Measurements from ENCODE around the gene SP140L.
"Not testable (repeated sequence)": the region's sequence is repeated elsewhere in the genome, so short reads cannot be mapped to it uniquely, and the experiment has no call there.

The SP140L gene

GRCh38 chr2:230384986-230385385 lies 58.0 kb downstream of the SP140L start:
- TF ChIP-seq CTCF (IDR thresholded peaks at IDR 0.05; ENCODE audit: control insufficient read depth, extremely low read depth, insufficient read depth): no peak
- no peak overlapping the region for H3K4me3 ChIP-seq (ENCODE audit: low read depth, low read length)
- no peak for DNase-seq (ENCODE audit: low read depth)

DNA sequence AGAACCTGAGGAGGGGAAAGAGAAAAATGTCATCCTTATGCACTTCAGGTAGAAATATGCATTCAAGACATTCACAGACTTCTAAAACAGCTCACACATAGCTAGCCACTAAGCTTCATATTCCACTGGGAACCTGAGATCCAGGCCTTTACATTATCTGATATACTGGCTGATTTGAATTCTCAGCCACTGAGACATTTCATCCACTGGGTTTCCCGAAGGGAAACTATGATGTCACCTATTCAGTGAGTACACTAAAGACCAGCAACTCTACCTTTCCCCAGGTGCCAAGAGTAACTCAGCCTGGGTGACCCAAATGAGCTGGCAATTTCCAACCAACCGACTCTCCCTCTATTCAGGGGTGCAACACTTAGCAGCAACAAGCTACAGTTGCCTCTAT lies 67.3 kb downstream of the SP140L start:
- H3K4me3 ChIP-seq (ENCODE audit: low read depth, low read length): no peak overlapping the region
- DNase-seq (ENCODE audit: low read depth): no peak
- TF ChIP-seq CTCF (IDR thresholded peaks at IDR 0.05; ENCODE audit: control insufficient read depth, extremely low read depth, insufficient read depth): no peak

DNA sequence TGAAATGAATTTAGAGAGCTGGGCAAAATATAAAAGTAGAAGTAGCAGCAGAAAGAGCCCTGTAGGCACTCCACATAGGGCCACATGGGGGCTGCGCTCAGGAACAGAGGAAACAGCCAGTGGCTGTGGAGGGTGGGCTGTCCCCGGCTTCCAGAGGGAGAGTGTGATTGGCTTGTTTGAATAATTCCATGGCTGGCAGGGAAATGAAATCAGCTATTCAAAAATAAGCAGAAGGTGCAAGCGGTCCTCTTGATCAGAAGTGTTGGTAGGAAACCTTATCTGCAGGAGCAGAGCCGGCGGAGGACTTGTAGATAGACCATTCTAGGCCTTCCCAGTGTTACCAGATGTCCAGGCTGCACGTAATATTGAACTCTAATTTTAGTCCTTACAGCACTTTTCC lies 71.7 kb downstream of the SP140L start:
- not testable (repeated sequence) for H3K4me3 ChIP-seq (ENCODE audit: low read depth, low read length); DNase-seq (ENCODE audit: low read depth)

DNA sequence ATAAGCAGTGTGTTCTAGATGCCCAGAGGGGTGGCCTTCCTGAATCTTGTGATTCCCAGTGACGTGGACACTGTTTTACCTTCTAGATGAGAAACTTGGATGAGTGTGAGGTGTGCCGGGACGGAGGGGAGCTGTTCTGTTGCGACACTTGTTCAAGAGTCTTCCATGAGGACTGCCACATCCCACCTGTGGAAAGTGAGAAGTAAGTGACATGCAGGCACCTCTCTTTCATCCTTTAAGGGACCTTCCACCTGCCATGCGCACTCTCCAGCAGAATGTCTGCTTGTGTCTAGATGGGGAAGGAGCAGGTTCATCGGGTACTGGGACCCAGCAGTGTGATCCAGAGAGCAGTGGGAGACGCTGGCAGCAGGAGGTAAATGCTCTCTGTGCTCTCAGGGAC lies 73.0 kb downstream of the SP140L start:
- no peak for DNase-seq (ENCODE audit: low read depth)
- TF ChIP-seq CTCF (IDR thresholded peaks at IDR 0.05; ENCODE audit: control insufficient read depth, extremely low read depth, insufficient read depth): no peak
- H3K4me3 ChIP-seq (ENCODE audit: low read depth, low read length): no peak overlapping the region

GRCh38 chr2:230400454-230400853 lies 73.5 kb downstream of the SP140L start:
- no peak for TF ChIP-seq CTCF (IDR thresholded peaks at IDR 0.05; ENCODE audit: control insufficient read depth, extremely low read depth, insufficient read depth)
- no peak for DNase-seq (ENCODE audit: low read depth)
- H3K4me3 ChIP-seq (ENCODE audit: low read depth, low read length): no peak overlapping the region

- not testable (repeated sequence) for H3K4me3 ChIP-seq (ENCODE audit: low read depth, low read length); DNase-seq (ENCODE audit: low read depth)
Measured at GRCh38 chr2:230401026-230401425, 74.0 kb downstream of the SP140L start.

GRCh38 chr2:230403746-230404145 lies 76.8 kb downstream of the SP140L start:
- no peak for DNase-seq (ENCODE audit: low read depth)
- no peak overlapping the region for H3K4me3 ChIP-seq (ENCODE audit: low read depth, low read length)
- no peak for TF ChIP-seq CTCF (IDR thresholded peaks at IDR 0.05; ENCODE audit: control insufficient read depth, extremely low read depth, insufficient read depth)

DNA sequence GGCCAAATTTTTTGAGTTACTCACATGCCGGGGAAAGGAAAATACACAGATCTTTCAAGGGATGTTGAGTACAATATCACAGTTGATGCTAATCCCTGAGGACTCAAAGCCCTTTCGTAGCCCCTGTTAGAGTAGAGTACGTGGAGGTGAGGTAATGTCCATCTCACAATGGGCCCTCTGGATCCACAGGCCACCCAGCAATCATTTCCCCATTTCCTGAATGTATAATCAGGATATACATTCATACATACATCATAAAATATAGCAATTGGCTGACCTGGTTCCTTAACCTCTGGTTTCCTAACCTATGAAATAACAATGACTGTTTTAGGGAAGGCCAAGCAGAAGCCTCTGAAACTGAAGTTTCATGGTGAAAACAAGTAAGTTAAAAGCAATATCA lies 78.8 kb downstream of the SP140L start:
- no peak overlapping the region for H3K4me3 ChIP-seq (ENCODE audit: low read depth, low read length)
- no peak for DNase-seq (ENCODE audit: low read depth)
- TF ChIP-seq CTCF (IDR thresholded peaks at IDR 0.05; ENCODE audit: control insufficient read depth, extremely low read depth, insufficient read depth): no peak
